Stimulated activated CD4-positive, alpha-beta T cell treated with anti-CD3 and anti-CD28 coated beads, Interleukin-1b, Interleukin-23, amount 100 ng/mL, for 1 hour (primary cell): ENCODE data around the gene RHBDD2.

ENCODE experiments used
- DNase-seq, 2 donors: peaks; one replicate each; pipeline ENCODE4 v3.0.0-alpha.2; 2020; ENCODE audit warnings: low read depth in 2 of 2

The RHBDD2 gene

DNA sequence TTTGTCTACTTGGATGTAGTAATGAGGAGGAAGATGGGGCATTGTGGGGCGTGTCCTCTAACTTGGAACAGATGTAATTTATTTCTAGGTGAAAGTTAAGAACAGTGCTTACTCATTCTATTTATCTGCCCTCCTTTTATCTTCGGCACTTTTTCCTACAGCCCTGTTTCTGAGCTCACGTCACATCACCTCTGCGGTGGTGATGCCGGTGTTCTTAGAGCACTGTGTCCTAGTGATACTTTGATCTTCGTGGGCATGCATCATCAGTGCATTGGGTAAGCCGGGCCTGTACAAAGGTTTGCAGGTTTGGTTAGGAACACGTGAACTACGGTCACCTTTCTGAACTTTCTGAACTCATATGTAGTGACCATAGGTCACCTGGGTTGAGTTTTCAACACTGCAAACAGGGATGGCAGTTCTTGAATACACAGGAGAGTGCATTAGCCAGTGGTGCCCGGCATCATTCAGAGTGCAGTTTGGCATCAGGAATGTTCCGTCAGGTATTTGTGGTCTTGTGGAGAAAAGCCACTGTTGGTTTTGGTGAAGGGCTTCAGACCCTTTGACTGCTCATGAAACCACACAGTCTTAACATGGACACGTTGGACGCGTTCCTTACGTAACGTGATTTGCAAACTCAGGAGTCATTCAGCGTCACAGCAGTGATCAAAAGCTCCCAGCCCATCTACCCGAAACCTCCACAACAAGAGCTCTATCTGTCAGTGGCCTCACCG is 41.8 kb downstream of the RHBDD2 start:
- no peak for DNase-seq

DNA sequence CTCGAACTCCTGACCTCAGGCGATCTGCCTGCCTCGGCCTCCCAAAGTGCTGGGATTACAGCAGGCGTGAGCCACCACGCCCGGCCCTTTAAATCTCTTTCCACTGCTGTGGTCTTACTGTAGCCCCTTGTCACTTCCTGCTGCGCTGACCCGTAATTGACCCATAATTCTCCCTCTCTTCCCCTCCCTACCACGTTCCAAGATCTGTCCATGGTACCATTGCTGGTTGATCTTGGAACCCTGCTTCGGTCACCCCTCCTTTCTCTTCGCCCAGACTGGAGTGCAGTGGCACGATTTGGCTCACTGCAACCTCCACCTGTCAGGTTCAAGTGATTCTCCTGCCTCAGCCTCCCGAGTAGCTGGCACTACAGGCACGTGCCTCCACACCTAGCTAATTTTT is 42.6 kb downstream of the RHBDD2 start:
- DNase-seq, result no peak

- no peak for DNase-seq
Observed at GRCh38 chr7:75922966-75923603, 44.3 kb downstream of the RHBDD2 start.

- DNase-seq, result no peak
Observed at GRCh38 chr7:75924256-75924655, 45.4 kb downstream of the RHBDD2 start.

DNA sequence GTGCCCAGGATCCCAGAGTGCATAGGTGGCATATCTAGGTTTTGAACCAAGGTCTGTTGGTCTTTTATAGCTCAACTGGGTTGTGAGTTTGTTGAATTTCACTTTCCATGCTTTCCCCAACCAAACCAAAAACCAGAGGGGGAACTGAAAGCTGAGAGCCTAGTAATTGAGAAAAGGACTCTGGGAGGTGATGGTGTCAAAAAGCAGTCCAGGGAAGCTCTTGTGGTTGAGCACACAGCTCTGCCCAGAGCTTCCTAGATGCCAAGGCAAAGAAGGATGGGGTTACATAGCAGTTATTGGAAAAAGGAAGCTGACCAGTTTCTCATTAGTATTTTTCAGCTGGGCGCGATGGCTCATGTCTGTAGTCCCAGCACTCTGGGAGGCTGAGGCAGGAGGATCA is 46.1 kb downstream of the RHBDD2 start:
- no peak for DNase-seq

- DNase-seq, result no peak
Observed at GRCh38 chr7:75925717-75926435, 47.0 kb downstream of the RHBDD2 start.

- no peak for DNase-seq
Observed at GRCh38 chr7:75928568-75928914, 49.7 kb downstream of the RHBDD2 start.

DNA sequence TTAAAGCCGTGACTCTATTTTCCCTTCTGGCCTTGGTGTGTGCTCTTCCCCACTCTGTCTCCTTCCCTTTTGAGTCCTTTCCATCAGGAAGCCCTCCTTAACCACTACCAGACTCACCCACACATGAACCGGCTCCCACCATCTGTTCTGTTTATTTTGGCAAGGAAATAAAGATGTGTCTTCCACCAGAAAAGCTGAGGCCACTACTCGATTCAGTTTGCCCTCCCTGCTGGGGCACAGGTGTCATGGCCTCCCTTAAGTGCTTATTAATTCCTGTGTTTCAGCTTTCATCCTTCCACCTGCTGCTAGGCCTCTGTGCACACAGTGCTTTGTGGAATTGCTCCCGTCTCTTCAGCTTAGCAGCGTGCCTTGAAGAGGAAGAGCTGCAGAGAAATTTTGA is 52.8 kb downstream of the RHBDD2 start:
- DNase-seq, result no peak

- DNase-seq, result no peak
Observed at GRCh38 chr7:75937958-75938786, 59.3 kb downstream of the RHBDD2 start.
